Measurements from ENCODE around the gene HDAC4. TPM values are rescaled to one million over a fixed set of nuclear protein-coding genes. Genes with fewer than 3 reads are reported as not detected.

HDAC4 gene
- total RNA-seq, 1 experiment from 2014 or later = 21.8 TPM

DNA sequence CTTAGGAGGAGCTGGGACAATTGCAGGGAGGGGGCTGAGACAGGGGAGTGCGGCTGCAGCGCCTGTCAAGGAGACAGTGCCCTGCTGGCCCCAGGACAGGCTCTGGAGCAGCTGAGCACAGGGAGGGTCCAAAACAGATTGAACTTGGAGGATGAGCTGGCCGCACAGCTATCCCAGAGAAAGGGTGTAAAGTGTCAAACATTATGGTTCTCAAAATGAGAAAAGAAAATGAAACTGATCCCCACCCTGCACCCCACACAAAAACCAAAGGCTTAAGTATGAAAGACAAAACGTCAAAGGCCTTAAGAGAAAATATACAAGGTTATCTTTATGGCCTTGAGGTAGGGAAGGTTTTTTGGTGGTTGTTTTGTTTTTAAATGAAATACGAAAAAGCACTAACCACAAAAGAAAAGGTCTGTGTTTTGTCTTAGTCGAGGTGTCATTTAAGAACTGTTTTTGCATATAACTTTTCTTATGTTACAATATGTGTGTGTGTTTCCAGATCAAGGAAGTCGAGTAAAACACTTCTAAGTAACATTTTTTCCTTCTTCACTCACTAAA lies 111.8 kb downstream of the HDAC4 start:
- POLR2A ChIA-PET = no interaction called here
- CTCF ChIA-PET = no interaction called here
- Mint-ChIP-seq H3K36me3 (ENCODE audit: insufficient read depth, unreplicated experiment) (no peaks in the 10 kb centered on the region), H3K9me3 (ENCODE audit: unreplicated experiment) (no peaks in the 10 kb centered on the region), H3K27ac (ENCODE audit: low read depth, unreplicated experiment) (no peak overlapping the region), H3K4me1 (ENCODE audit: insufficient read depth, unreplicated experiment) (peaks cover 5% of the 10 kb centered on the region), H3K27me3 (ENCODE audit: insufficient read depth, unreplicated experiment) (no peaks in the 10 kb centered on the region), H3K4me3 (ENCODE audit: unreplicated experiment) (no peak overlapping the region)
- TF ChIP-seq, protein P1, sequence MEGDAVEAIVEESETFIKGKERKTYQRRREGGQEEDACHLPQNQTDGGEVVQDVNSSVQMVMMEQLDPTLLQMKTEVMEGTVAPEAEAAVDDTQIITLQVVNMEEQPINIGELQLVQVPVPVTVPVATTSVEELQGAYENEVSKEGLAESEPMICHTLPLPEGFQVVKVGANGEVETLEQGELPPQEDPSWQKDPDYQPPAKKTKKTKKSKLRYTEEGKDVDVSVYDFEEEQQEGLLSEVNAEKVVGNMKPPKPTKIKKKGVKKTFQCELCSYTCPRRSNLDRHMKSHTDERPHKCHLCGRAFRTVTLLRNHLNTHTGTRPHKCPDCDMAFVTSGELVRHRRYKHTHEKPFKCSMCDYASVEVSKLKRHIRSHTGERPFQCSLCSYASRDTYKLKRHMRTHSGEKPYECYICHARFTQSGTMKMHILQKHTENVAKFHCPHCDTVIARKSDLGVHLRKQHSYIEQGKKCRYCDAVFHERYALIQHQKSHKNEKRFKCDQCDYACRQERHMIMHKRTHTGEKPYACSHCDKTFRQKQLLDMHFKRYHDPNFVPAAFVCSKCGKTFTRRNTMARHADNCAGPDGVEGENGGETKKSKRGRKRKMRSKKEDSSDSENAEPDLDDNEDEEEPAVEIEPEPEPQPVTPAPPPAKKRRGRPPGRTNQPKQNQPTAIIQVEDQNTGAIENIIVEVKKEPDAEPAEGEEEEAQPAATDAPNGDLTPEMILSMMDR (IDR thresholded peaks at IDR 0.05; ENCODE audit: unreplicated experiment) = no peak
- intact Hi-C loops (cut with micrococcal nuclease) = no loop called here
- DNase-seq (ENCODE audit: unreplicated experiment) = no peak
- BruUV-seq (replicated peaks) = no TSS peak

DNA sequence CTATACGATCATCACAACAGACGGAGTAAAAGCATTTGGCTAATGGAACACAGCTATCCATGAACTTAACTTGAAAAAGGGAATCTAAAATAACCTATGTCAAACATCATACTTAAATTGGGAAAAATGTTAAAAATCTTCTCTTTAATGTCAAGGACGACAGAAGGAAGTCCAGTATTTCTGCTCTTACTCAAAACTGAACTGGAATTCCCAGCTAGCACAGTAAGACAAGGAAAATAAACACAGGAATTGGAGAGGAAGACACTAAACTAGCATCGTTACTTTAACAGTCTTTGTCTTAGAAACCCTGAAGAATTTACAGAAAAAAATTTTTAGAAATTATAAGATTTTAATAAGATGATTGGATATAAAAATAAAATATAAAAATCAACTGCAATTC lies 112.6 kb downstream of the HDAC4 start:
- Mint-ChIP-seq H3K9me3 (ENCODE audit: unreplicated experiment) (no peaks in the 10 kb centered on the region), H3K4me1 (ENCODE audit: insufficient read depth, unreplicated experiment) (peaks cover 5% of the 10 kb centered on the region), H3K27me3 (ENCODE audit: insufficient read depth, unreplicated experiment) (no peaks in the 10 kb centered on the region), H3K36me3 (ENCODE audit: insufficient read depth, unreplicated experiment) (no peaks in the 10 kb centered on the region), H3K27ac (ENCODE audit: low read depth, unreplicated experiment) (no peak overlapping the region), H3K4me3 (ENCODE audit: unreplicated experiment) (no peak overlapping the region)
- ChIA-PET CTCF (no interaction called here), POLR2A (interaction anchor here (0.7 to 1.3 kb wide), 2 partner anchors 9 to 13 kb away, joined by 3 to 5 read pairs; no protein-coding TSS in a partner anchor)
- DNase-seq (ENCODE audit: unreplicated experiment) = no peak
- TF ChIP-seq, protein P1 (IDR thresholded peaks at IDR 0.05; ENCODE audit: unreplicated experiment) = no peak
- no TSS peak for BruUV-seq (replicated peaks)
- intact Hi-C loops (cut with micrococcal nuclease) = no loop called here

DNA sequence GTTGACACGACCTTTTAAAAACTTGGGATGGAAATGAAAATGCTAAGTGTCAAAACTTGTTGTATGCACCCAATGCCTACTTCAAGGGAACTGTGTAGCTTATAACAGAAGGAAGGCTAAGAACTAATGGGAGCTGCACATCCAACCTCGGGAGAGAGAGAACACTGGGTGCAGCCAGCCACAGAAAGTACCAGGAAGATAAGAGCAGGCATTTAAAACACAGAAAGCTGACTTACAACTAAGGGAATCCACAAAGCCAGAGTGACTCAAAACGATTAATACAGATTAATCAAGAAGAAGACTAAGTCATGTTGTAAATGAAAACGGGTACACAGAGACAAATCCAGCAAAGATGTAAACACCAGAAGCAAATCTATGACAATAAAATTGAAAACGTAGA lies 113.4 kb downstream of the HDAC4 start:
- Mint-ChIP-seq H3K9me3 (ENCODE audit: unreplicated experiment) (no peaks in the 10 kb centered on the region), H3K4me1 (ENCODE audit: insufficient read depth, unreplicated experiment) (peaks cover 5% of the 10 kb centered on the region), H3K36me3 (ENCODE audit: insufficient read depth, unreplicated experiment) (no peaks in the 10 kb centered on the region), H3K27me3 (ENCODE audit: insufficient read depth, unreplicated experiment) (no peaks in the 10 kb centered on the region), H3K4me3 (ENCODE audit: unreplicated experiment) (no peak overlapping the region), H3K27ac (ENCODE audit: low read depth, unreplicated experiment) (no peak overlapping the region)
- TF ChIP-seq, protein P1 (IDR thresholded peaks at IDR 0.05; ENCODE audit: unreplicated experiment) = no peak
- ChIA-PET CTCF (no interaction called here), POLR2A (interaction anchor here (1.3 kb wide), 1 partner anchor 12 kb away, joined by 5 read pairs; no protein-coding TSS in a partner anchor)
- no TSS peak for BruUV-seq (replicated peaks)
- intact Hi-C loops (cut with micrococcal nuclease) = no loop called here
- no peak for DNase-seq (ENCODE audit: unreplicated experiment)

DNA sequence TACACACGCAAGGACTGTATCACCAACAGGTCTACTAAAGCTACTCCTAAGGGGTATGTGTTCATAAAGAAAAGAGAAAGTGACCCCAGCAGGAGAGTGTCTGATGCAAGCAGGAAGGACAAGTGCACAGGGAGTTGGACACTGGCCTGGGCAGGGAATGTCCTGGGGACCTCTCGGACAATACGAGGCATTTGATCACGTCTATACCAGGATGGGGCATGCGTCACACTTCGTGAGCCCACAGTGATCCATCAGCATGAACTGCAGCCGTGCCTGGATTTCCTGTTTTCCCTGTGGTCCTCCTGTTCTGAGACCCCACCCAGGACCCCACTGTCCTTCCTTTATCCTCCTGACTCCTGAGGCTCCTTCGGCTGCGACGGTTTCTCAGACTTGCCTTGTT lies 113.9 kb downstream of the HDAC4 start:
- H3K27me3 Mint-ChIP-seq (ENCODE audit: insufficient read depth, unreplicated experiment) = no peaks in the 10 kb centered on the region
- no peak overlapping the region for H3K4me3 Mint-ChIP-seq (ENCODE audit: unreplicated experiment)
- no peaks in the 10 kb centered on the region for H3K36me3 Mint-ChIP-seq (ENCODE audit: insufficient read depth, unreplicated experiment)
- H3K9me3 Mint-ChIP-seq (ENCODE audit: unreplicated experiment) = no peaks in the 10 kb centered on the region
- no peak overlapping the region for H3K27ac Mint-ChIP-seq (ENCODE audit: low read depth, unreplicated experiment)
- BruUV-seq (replicated peaks) = no TSS peak
- TF ChIP-seq, protein P1 (IDR thresholded peaks at IDR 0.05; ENCODE audit: unreplicated experiment) = no peak
- peaks cover 5% of the 10 kb centered on the region for H3K4me1 Mint-ChIP-seq (ENCODE audit: insufficient read depth, unreplicated experiment)
- intact Hi-C loops (cut with micrococcal nuclease) = no loop called here
- CTCF ChIA-PET = no interaction called here
- POLR2A ChIA-PET = interaction anchor here (1.4 kb wide), 1 partner anchor 11 kb away, joined by 6 read pairs; no protein-coding TSS in a partner anchor
- no peak for DNase-seq (ENCODE audit: unreplicated experiment)
